ENCODE measurements around the gene SLC38A3. TPM values are rescaled to one million over a fixed set of nuclear protein-coding genes. Genes with fewer than 3 reads are reported as not detected.
"Not testable (repeated sequence)": the region's sequence is repeated elsewhere in the genome, so short reads cannot be mapped to it uniquely, and the experiment has no call there.

The SLC38A3 gene
- total RNA-seq, 1 experiment from 2014 or later = 6.0 TPM

GRCh38 chr3:50227390-50228183 is 22.5 kb downstream of the SLC38A3 start:
- TF ChIP-seq SIN3A (IDR thresholded peaks at IDR 0.05; ENCODE audit: borderline replicate concordance, insufficient read depth, low read depth, low read length) = no peak
- TF ChIP-seq TCF7L2 (IDR thresholded peaks at IDR 0.05; ENCODE audit: low read depth, low read length) = no peak
- TF ChIP-seq POLR2AphosphoS5 (IDR thresholded peaks at IDR 0.05; ENCODE audit: low read depth, low read length) = peak; percentile 72
- TF ChIP-seq, protein P1, sequence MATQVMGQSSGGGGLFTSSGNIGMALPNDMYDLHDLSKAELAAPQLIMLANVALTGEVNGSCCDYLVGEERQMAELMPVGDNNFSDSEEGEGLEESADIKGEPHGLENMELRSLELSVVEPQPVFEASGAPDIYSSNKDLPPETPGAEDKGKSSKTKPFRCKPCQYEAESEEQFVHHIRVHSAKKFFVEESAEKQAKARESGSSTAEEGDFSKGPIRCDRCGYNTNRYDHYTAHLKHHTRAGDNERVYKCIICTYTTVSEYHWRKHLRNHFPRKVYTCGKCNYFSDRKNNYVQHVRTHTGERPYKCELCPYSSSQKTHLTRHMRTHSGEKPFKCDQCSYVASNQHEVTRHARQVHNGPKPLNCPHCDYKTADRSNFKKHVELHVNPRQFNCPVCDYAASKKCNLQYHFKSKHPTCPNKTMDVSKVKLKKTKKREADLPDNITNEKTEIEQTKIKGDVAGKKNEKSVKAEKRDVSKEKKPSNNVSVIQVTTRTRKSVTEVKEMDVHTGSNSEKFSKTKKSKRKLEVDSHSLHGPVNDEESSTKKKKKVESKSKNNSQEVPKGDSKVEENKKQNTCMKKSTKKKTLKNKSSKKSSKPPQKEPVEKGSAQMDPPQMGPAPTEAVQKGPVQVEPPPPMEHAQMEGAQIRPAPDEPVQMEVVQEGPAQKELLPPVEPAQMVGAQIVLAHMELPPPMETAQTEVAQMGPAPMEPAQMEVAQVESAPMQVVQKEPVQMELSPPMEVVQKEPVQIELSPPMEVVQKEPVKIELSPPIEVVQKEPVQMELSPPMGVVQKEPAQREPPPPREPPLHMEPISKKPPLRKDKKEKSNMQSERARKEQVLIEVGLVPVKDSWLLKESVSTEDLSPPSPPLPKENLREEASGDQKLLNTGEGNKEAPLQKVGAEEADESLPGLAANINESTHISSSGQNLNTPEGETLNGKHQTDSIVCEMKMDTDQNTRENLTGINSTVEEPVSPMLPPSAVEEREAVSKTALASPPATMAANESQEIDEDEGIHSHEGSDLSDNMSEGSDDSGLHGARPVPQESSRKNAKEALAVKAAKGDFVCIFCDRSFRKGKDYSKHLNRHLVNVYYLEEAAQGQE (IDR thresholded peaks at IDR 0.05; ENCODE audit: insufficient read depth in 1 of 2, low read depth in 2 of 2, low read length in 1 of 2) = no peak
- TF ChIP-seq CTCF (IDR thresholded peaks at IDR 0.05) = peak; percentile 95
- DNase-seq (ENCODE audit: low read depth, low spot score) (no peak), ATAC-seq (peak; percentile 93)
- Histone ChIP-seq H3K27ac (ENCODE audit: low read length) (peak overlapping the region; percentile 87), H3K27me3 (ENCODE audit: control insufficient read depth, insufficient read depth, low read length) (no peaks in the 10 kb centered on the region), H3K4me3 (ENCODE audit: low read depth in 2 of 2, low read length in 2 of 2) (peak overlapping the region; percentile 69 to 81), H3K9me3 (ENCODE audit: control insufficient read depth, insufficient read depth, low read depth, low read length) (no peaks in the 10 kb centered on the region), H3K36me3 (ENCODE audit: control insufficient read depth, insufficient read depth, low read length) (no peaks in the 10 kb centered on the region), H3K4me1 (ENCODE audit: control insufficient read depth, insufficient read depth, low read length) (no peaks in the 10 kb centered on the region; the same call in 1 of the 2 replicates)
- in situ Hi-C loops (cut with HindIII; ENCODE audit: low pct_unique_long_range_greater_than_20kb, low sequenced_read_pairs) (no loop called here), intact Hi-C loops (cut with micrococcal nuclease; ENCODE audit: unreplicated experiment) (loop anchor here (2.0 kb wide), 1 partner anchor 45 kb away; no protein-coding TSS in a partner anchor)
- BruUV-seq (replicated peaks) = no TSS peak
- ChIA-PET POLR2A (no interaction called here), CTCF (interaction anchor here (0.5 to 3.5 kb wide), 5 partner anchors 11 to 123 kb away, joined by 3 to 39 read pairs (median 3); partner anchors contain the start of genes CYB561D2, NPRL2 and TUSC2)

- ATAC-seq; H3K27me3 ChIP-seq (ENCODE audit: control insufficient read depth, insufficient read depth, low read length); intact Hi-C loops (cut with micrococcal nuclease; ENCODE audit: unreplicated experiment); DNase-seq (ENCODE audit: low read depth, low spot score); H3K9me3 ChIP-seq (ENCODE audit: control insufficient read depth, insufficient read depth, low read depth, low read length); in situ Hi-C loops (cut with HindIII; ENCODE audit: low pct_unique_long_range_greater_than_20kb, low sequenced_read_pairs); H3K4me1 ChIP-seq (ENCODE audit: control insufficient read depth, insufficient read depth, low read length); POLR2A ChIA-PET; H3K36me3 ChIP-seq (ENCODE audit: control insufficient read depth, insufficient read depth, low read length): not testable (repeated sequence)
- CTCF ChIA-PET = interaction anchor here (0.9 to 3.5 kb wide), 2 partner anchors 15 to 34 kb away, joined by 3 to 39 read pairs; no protein-coding TSS in a partner anchor
- H3K4me3 ChIP-seq (ENCODE audit: low read depth in 2 of 2, low read length in 2 of 2) = peak overlapping the region; percentile 69 to 81
- peak overlapping the region; percentile 87 for H3K27ac ChIP-seq (ENCODE audit: low read length)
- TSS peak; percentile 53 for BruUV-seq (replicated peaks)
Measured at GRCh38 chr3:50228184-50228763, 23.2 kb downstream of the SLC38A3 start.

- no TSS peak for BruUV-seq (replicated peaks)
- POLR2A ChIA-PET = no interaction called here
- no peak overlapping the region for H3K27ac ChIP-seq (ENCODE audit: low read length)
Measured at GRCh38 chr3:50229490-50229889, 24.4 kb downstream of the SLC38A3 start.

More at GRCh38 chr3:50229490-50229889, 24.4 kb downstream of the SLC38A3 start:
- DNase-seq (ENCODE audit: low read depth, low spot score) (no peak), ATAC-seq (no peak)
- H3K9me3 ChIP-seq (ENCODE audit: control insufficient read depth, insufficient read depth, low read depth, low read length) = no peaks in the 10 kb centered on the region
- no peaks in the 10 kb centered on the region for H3K27me3 ChIP-seq (ENCODE audit: control insufficient read depth, insufficient read depth, low read length)
- H3K4me1 ChIP-seq (ENCODE audit: control insufficient read depth, insufficient read depth, low read length) = no peaks in the 10 kb centered on the region; the same call in 1 of the 2 replicates
- no peak overlapping the region for H3K4me3 ChIP-seq (ENCODE audit: low read depth in 2 of 2, low read length in 2 of 2)
- intact Hi-C loops (cut with micrococcal nuclease; ENCODE audit: unreplicated experiment) (no loop called here), in situ Hi-C loops (cut with HindIII; ENCODE audit: low pct_unique_long_range_greater_than_20kb, low sequenced_read_pairs) (no loop called here)
- no peaks in the 10 kb centered on the region for H3K36me3 ChIP-seq (ENCODE audit: control insufficient read depth, insufficient read depth, low read length)
- no peak for TF ChIP-seq SIN3A (IDR thresholded peaks at IDR 0.05; ENCODE audit: borderline replicate concordance, insufficient read depth, low read depth, low read length)
- no peak for TF ChIP-seq TCF7L2 (IDR thresholded peaks at IDR 0.05; ENCODE audit: low read depth, low read length)
- TF ChIP-seq POLR2AphosphoS5 (IDR thresholded peaks at IDR 0.05; ENCODE audit: low read depth, low read length) = no peak
- TF ChIP-seq CTCF (IDR thresholded peaks at IDR 0.05) = no peak
- TF ChIP-seq, protein P1 (IDR thresholded peaks at IDR 0.05; ENCODE audit: insufficient read depth in 1 of 2, low read depth in 2 of 2, low read length in 1 of 2) = no peak
- CTCF ChIA-PET = no interaction called here

Data from Panc1 (cell line).